Tibial artery (tissue), 4 donors: ENCODE measurements around the gene ZNRF2.

Experiments used
- DNase-seq, 2 donors: peaks; one replicate each; pipeline ENCODE4 v3.0.0-alpha.2; 2019
- H3K27ac ChIP-seq, 2 donors: fragments of 200-600 bp; sonication (generic) in 1 of 2; 1 replicate in 1 of 2; 2 replicates in 1 of 2; pipeline ENCODE4 v1.5.1; 2018 to 2019; ENCODE audit warnings: mild to moderate bottlenecking in 1 of 2
- H3K27me3 ChIP-seq, 2 donors: fragments of 200-600 bp; sonication (generic) in 1 of 2; one replicate each; pipeline versions ENCODE4 v1.5.1 to v1.6.0; 2016 to 2019
- H3K36me3 ChIP-seq, 3 donors: fragments of 200-600 bp; sonication (generic) in 2 of 3; one replicate each; pipeline ENCODE4 v1.5.1; 2016 to 2019; ENCODE audit warnings: mild to moderate bottlenecking in 2 of 3
- H3K4me1 ChIP-seq, 4 donors: fragments of 200-600 bp; sonication (generic) in 2 of 4; 1 replicate in 3 of 4; 2 replicates in 1 of 4; pipeline ENCODE4 v1.5.1; 2016 to 2019
- H3K4me3 ChIP-seq, 2 donors: fragments of 200-600 bp; sonication (generic) in 1 of 2; 1 replicate in 1 of 2; 2 replicates in 1 of 2; pipeline ENCODE4 v1.5.1; 2018 to 2019; ENCODE audit warnings: mild to moderate bottlenecking in 2 of 2
- H3K9me3 ChIP-seq, 3 donors: fragments of 200-600 bp; sonication (generic) in 1 of 3; one replicate each; pipeline ENCODE4 v1.5.1; 2016 to 2019
- intact Hi-C: fragments of 100-400 bp; cut with DNase I; formaldehyde crosslinking; loops from one replicate; pipeline ENCODE4 v1.15.0; 2023; ENCODE audit warnings: low total_unique reads
- TF ChIP-seq, protein P1 (sequence below), 2 experiments: fragments of 200-600 bp in 1 of 2; fragments of 450-650 bp in 1 of 2; IDR thresholded peaks; one replicate each; pipeline ENCODE4 v1.5.1; 2017 to 2019; ENCODE audit warnings: antibody characterized with exemption in 2 of 2, mild to moderate bottlenecking in 1 of 2, moderate library complexity in 1 of 2

Gene ZNRF2

DNA sequence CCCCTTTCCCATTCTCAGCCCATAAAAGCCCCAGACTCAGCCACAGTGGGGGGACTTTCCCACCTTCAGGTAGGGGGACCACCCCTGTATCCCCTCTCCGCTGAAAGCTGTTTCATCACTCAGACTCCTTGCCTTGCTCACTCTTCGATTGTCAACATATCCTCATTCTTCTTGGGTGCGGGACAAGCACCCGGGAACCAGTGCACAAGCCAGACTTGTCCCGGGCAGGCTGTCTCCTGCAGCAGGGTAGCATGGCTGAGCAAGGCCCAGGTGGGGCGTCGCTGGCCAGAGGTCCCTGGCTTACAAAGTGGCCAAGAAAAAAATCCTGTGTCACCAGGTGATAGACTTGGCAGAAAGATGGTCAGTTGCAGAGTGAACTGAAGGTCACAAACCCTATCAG lies 129.5 kb downstream of the ZNRF2 start:
- intact Hi-C loops, result loop anchor here (5.0 kb wide), 2 partner anchors 127 to 252 kb away; no protein-coding TSS in a partner anchor

More for the DNA sequence above, 129.5 kb downstream of the ZNRF2 start:
- H3K27me3 ChIP-seq, result no peaks in the 10 kb centered on the region
- H3K36me3 ChIP-seq, result no peaks in the 10 kb centered on the region
- TF ChIP-seq, protein P1, sequence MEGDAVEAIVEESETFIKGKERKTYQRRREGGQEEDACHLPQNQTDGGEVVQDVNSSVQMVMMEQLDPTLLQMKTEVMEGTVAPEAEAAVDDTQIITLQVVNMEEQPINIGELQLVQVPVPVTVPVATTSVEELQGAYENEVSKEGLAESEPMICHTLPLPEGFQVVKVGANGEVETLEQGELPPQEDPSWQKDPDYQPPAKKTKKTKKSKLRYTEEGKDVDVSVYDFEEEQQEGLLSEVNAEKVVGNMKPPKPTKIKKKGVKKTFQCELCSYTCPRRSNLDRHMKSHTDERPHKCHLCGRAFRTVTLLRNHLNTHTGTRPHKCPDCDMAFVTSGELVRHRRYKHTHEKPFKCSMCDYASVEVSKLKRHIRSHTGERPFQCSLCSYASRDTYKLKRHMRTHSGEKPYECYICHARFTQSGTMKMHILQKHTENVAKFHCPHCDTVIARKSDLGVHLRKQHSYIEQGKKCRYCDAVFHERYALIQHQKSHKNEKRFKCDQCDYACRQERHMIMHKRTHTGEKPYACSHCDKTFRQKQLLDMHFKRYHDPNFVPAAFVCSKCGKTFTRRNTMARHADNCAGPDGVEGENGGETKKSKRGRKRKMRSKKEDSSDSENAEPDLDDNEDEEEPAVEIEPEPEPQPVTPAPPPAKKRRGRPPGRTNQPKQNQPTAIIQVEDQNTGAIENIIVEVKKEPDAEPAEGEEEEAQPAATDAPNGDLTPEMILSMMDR (IDR thresholded peaks at IDR 0.05), result no peak
- DNase-seq, result no peak
- H3K27ac ChIP-seq, result no peak overlapping the region
- H3K9me3 ChIP-seq, result no peaks in the 10 kb centered on the region
- no peaks in the 10 kb centered on the region for H3K4me1 ChIP-seq
- no peak overlapping the region for H3K4me3 ChIP-seq
